G401 (cell line): Measurements from ENCODE around the gene DNAAF9. TPM values are rescaled to one million over a fixed set of nuclear protein-coding genes. Genes with fewer than 3 reads are reported as not detected.

ENCODE experiments used
- DNase-seq: peaks from one replicate; pipeline ENCODE4 v3.0.0-alpha.2; 2015; ENCODE audit warnings: low spot score
- in situ Hi-C: cut with HindIII; loops from 2 replicates; pipeline ENCODE4 v1.10.0; 2016; ENCODE audit warnings: low sequenced_read_pairs, mixed read lengths
- total RNA-seq: library from RNA; depleted of rRNA; stranded (reverse); fragments of >200 nt; shearing (Covaris generic); gene quantifications from 2 replicates; pipeline ENCODE4 v1.2.3, GENCODE V29; 2014; rRNA removed

The DNAAF9 gene
- total RNA-seq, 1 experiment from 2014 or later, result 6.1 TPM

DNA sequence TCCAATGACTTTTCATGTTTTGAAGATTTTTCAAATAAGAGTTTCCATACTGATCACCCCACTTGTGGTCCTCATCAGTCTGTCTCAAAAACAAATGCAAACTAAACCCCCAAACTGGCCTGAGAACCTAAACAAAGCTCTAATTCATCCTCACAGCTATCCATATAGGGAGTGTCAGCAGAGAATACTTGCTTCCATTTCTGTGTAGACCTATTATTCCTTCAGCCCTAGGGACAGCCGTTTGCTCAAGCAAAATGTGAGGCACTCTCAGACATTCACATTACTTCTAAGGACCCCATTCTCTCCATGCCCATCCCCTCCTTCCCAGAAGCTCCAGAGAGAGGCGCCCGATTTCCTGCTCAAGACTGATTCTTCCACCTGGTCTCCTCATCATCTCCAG lies 24.6 kb downstream of the DNAAF9 start:
- DNase-seq, result no peak
- in situ Hi-C loops, result no loop called here

- no peak for DNase-seq
Observed at GRCh38 chr20:3380228-3381070, 27.0 kb downstream of the DNAAF9 start.

DNA sequence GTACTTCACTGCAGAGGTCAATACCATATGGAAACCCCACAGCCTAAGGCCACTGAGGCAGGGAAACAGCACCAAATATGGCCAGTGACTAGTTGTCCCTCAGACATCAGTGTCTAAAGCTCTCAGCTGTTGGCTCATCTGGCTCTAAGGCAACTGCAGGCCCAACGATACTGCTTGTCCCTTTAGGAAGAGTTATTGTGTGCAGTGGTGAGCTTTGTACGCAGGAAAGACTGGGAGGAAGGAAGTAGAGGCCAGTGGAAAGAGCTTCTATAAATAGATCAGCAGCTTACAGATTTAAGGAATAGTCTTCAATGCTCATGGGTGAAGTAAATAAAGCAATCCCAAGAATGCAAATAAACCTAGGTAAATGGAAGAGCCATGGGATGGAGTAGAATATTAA lies 29.3 kb downstream of the DNAAF9 start:
- DNase-seq, result no peak
- in situ Hi-C loops, result no loop called here

More at GRCh38 chr20:3380228-3381070, 27.0 kb downstream of the DNAAF9 start:
- in situ Hi-C loops, result no loop called here

DNA sequence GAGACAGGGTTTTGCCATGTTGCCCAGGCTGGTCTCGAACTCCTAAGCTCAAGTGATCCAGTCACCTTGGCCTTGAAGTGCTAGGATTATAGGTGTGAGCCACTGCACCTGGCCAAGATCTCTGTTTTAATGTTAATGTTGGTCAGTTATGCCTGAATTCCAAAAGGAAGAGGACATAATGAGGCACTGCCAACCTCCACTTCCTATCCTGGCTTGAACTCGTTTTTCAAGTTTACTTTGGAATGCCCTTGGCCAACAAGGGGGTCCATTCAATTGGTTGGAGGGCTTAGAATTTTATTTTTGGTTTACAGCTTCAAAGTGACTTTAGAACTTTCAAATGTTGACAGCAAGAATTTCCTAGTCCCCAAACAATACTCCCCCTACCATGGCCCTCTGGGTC lies 29.8 kb downstream of the DNAAF9 start:
- in situ Hi-C loops, result no loop called here

DNA sequence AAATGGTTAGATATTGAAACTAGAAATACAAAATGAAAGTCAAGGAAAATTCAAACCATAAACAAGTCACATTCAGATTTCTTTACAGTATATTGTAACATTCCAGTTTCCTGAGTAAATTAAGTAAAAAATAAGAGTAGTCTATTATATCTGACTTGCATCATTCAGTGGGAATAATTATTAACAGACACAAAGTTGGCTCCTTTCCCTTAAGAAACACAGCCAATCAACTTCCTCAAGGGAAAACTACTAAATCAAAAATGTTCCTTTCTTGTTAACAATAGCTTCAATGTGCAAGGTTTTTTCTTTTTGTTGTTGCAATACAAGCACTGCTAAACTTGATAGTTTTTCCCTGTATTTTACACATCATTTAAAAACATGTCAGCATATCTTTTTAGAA lies 33.2 kb downstream of the DNAAF9 start:
- DNase-seq, result no peak
- in situ Hi-C loops, result no loop called here

More for the DNA sequence above, 29.8 kb downstream of the DNAAF9 start:
- no peak for DNase-seq

GRCh38 chr20:3371754-3372153 lies 35.7 kb downstream of the DNAAF9 start:
- DNase-seq, result no peak
- in situ Hi-C loops, result no loop called here

DNA sequence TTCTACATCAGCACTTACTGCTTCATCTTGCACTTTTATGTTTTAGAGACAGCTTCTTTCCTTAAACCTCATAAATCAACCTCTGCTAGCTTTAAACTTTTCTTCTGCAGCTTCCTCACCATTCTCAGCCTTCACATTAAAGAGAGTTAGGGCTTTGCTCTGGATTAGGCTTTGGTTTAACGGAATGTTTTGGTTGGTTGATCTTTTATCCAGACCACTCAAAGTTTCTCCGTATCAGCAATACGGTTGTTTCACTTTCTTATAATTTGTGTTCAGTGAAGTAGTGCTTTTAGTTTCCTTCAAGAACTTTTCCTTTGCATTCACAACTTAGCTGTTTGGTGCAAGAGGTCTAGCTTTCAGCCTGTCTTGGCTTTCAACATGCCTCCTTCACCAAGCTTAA lies 40.4 kb downstream of the DNAAF9 start:
- DNase-seq, result no peak
- in situ Hi-C loops, result no loop called here

DNA sequence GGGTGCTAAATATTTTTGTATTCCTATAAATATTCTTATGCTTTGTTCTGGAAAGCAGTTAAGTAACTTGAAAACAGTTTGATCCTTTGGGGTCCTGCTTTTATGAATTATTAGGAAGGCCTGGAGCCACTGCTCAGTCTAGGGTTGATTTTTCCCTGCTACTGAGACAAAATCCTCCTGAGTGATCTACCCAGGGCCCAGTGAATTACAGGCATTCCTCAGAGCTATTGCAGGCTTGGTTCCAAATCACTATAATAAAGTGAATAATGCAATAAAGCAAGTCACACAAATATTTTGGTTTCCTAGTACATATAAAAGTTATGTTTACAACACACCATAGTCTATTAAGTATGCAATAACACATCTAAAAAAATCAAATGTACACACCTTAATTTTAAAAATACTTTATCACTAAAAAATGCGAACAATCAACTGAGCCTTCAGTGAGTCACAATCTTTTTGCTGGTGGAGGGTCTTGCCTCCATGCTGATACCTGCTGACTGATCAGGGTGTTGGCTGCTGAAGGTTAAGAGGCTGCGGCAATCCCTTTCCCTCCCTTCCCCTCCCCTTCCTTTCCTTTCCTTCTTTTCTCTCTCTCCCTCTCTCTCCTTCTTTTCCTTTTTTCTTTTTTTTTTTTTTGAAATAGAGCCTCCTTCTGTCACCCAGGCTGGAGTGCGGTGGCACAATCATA lies 43.0 kb downstream of the DNAAF9 start:
- in situ Hi-C loops, result no loop called here

GRCh38 chr20:3360752-3361151 lies 46.7 kb downstream of the DNAAF9 start:
- in situ Hi-C loops, result no loop called here
- DNase-seq, result no peak

More for the DNA sequence above, 43.0 kb downstream of the DNAAF9 start:
- no peak for DNase-seq

DNA sequence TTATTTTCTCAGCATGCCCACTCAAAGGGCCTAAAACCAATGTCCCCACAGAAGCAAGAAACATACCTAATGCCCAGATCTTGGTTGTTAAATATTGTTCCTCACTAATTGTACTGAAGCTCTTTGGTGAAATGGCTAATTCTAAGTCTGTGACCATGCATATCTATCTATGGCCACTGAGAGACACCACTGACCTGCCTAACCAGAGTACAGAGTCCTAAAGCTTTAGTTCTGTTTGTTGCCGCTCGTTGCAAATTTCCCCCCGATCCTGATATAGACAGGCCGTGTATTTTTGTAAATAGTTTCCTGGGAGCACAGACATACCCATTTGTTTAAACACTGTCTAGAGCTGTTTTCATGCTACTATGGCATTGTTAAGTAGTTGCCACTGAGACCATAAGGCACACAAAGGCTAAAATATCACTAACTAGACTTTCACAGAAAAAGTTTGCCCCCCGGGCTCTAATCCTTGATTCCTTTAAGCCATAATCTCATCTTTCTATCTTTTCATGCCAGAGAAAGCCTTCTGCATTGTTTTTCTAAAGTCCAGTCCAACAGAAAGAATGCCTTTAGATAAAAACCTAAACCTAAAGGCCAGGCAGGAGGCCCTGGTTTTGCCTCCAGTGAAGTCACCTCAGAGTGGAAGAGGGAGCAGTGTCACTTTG lies 48.7 kb downstream of the DNAAF9 start:
- no peak for DNase-seq
- in situ Hi-C loops, result no loop called here

Other genes starting within 250 kb of the DNAAF9 start
- gene FASTKD5, start 247.8 kb downstream of the DNAAF9 start, total RNA-seq, result 13.0 and 19.4 TPM in 2 replicates
- 3.8 and 8.8 TPM in 2 replicates for gene UBOX5, start 247.8 kb downstream of the DNAAF9 start, total RNA-seq
- gene LZTS3, start 234.1 kb downstream of the DNAAF9 start, total RNA-seq, result 10.4 and 15.2 TPM in 2 replicates
- gene DDRGK1, start 203.0 kb downstream of the DNAAF9 start, total RNA-seq, result 22.4 and 23.9 TPM in 2 replicates
- 78.9 and 91.6 TPM in 2 replicates for gene ITPA, start 198.2 kb downstream of the DNAAF9 start, total RNA-seq
- 0.17 and 1.4 TPM in 2 replicates for gene SLC4A11, start 168.5 kb downstream of the DNAAF9 start, total RNA-seq
- 11.2 and 21.6 TPM in 2 replicates for gene ATRN, start 63.3 kb upstream of the DNAAF9 start, total RNA-seq